ENCODE results near the gene CCDC93. TPM values are rescaled to one million over a fixed set of nuclear protein-coding genes. Genes with fewer than 3 reads are reported as not detected.

Gene CCDC93
- total and polyA plus RNA-seq, 10 of the 15 experiments (the other 5 are each of a cell fraction or from before 2014, with no cell fraction given) = 3.6 to 27.2 (median 13.5) TPM

DNA sequence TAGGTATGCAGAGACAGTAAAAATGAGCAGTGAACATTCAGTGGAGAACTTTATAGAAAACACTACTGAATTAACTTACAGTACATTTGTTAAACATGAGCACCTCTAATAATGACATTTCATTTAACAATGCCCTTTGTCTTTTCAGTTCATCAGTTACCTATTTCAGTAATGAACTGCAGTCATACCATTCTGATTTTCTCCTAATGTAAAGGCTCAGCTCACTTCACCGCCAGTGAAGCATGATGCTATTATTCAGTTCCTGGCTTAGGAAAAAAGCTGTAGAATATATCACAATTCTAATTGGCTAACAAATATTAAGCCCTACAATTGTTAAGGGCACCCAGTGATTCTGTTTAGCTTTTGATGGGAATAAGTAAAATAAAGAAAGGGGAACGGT, 37.1 kb upstream of the CCDC93 start (continued):
- TF ChIP-seq, protein P1, sequence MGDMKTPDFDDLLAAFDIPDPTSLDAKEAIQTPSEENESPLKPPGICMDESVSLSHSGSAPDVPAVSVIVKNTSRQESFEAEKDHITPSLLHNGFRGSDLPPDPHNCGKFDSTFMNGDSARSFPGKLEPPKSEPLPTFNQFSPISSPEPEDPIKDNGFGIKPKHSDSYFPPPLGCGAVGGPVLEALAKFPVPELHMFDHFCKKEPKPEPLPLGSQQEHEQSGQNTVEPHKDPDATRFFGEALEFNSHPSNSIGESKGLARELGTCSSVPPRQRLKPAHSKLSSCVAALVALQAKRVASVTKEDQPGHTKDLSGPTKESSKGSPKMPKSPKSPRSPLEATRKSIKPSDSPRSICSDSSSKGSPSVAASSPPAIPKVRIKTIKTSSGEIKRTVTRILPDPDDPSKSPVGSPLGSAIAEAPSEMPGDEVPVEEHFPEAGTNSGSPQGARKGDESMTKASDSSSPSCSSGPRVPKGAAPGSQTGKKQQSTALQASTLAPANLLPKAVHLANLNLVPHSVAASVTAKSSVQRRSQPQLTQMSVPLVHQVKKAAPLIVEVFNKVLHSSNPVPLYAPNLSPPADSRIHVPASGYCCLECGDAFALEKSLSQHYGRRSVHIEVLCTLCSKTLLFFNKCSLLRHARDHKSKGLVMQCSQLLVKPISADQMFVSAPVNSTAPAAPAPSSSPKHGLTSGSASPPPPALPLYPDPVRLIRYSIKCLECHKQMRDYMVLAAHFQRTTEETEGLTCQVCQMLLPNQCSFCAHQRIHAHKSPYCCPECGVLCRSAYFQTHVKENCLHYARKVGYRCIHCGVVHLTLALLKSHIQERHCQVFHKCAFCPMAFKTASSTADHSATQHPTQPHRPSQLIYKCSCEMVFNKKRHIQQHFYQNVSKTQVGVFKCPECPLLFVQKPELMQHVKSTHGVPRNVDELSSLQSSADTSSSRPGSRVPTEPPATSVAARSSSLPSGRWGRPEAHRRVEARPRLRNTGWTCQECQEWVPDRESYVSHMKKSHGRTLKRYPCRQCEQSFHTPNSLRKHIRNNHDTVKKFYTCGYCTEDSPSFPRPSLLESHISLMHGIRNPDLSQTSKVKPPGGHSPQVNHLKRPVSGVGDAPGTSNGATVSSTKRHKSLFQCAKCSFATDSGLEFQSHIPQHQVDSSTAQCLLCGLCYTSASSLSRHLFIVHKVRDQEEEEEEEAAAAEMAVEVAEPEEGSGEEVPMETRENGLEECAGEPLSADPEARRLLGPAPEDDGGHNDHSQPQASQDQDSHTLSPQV (IDR thresholded peaks at IDR 0.05) = no peak

GRCh38 chr2:118050386-118050785, 36.5 kb upstream of the CCDC93 start:
- TF ChIP-seq BMI1 (IDR thresholded peaks at IDR 0.05; ENCODE audit: borderline replicate concordance) (no peak), GABPA (IDR thresholded peaks at IDR 0.05; ENCODE audit: low read depth) (no peak), MXI1 (IDR thresholded peaks at IDR 0.05; ENCODE audit: low read depth, low read length) (no peak), STAT1 (conservative IDR thresholded peaks at IDR 0.05) (no peak), JUNB (IDR thresholded peaks at IDR 0.05) (no peak), EGR1 (IDR thresholded peaks at IDR 0.05; ENCODE audit: borderline replicate concordance in 1 of 2, low read depth in 2 of 2, low read length in 2 of 2) (no peak), RCOR1 (conservative IDR thresholded peaks at IDR 0.05; ENCODE audit: low read depth, low read length) (no peak)
- TF ChIP-seq, protein P2, sequence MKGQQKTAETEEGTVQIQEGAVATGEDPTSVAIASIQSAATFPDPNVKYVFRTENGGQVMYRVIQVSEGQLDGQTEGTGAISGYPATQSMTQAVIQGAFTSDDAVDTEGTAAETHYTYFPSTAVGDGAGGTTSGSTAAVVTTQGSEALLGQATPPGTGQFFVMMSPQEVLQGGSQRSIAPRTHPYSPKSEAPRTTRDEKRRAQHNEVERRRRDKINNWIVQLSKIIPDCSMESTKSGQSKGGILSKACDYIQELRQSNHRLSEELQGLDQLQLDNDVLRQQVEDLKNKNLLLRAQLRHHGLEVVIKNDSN (IDR thresholded peaks at IDR 0.05; ENCODE audit: borderline replicate concordance, extremely low read length, insufficient read depth, low read depth, low read length) = no peak
- intact Hi-C loops (cut with micrococcal nuclease; ENCODE audit: unreplicated experiment) (no loop called here), in situ Hi-C loops (cut with MboI) (no loop called here)
- no peaks in the 10 kb centered on the region for H4K20me1 ChIP-seq (ENCODE audit: control insufficient read depth, insufficient read depth)
- no peak for FAIRE-seq
- ATAC-seq = no peak
- peaks cover 16% of the 10 kb centered on the region for H3K4me1 ChIP-seq (ENCODE audit: control insufficient read depth, insufficient read depth, low read length)
- no peak overlapping the region for H3K4me3 ChIP-seq
- WGBS (ENCODE audit: insufficient coverage, insufficient replicate concordance, low lambda C conversion rate, missing lambda C conversion rate) = 80% methylated on average over 3 of the region's 3 CpGs
- RAD21 ChIA-PET (ENCODE audit: unreplicated experiment) = interaction anchor here (8.6 kb wide), 1 partner anchor 12 kb away, joined by 266 read pairs; no protein-coding TSS in a partner anchor
- H3K4me2 ChIP-seq (ENCODE audit: control insufficient read depth, insufficient read depth) = no peak overlapping the region
- H3K27ac ChIP-seq (ENCODE audit: control insufficient read depth, insufficient read depth) = no peak overlapping the region
- no peak for DNase-seq (ENCODE audit: low read depth, low spot score)
- H3K79me2 ChIP-seq (ENCODE audit: control insufficient read depth, insufficient read depth, low read length) = no peaks in the 10 kb centered on the region
- no peak overlapping the region for H3K9ac ChIP-seq (ENCODE audit: control insufficient read depth, insufficient read depth, low read length)
- CTCF ChIA-PET = interaction anchor here (1.3 to 13.2 kb wide), 2 partner anchors 14 to 158 kb away, joined by 4 to 626 read pairs; no protein-coding TSS in a partner anchor
- no peak overlapping the region for H2AFZ ChIP-seq (ENCODE audit: control insufficient read depth, low read depth, low read length)
- H3K27me3 ChIP-seq (replicated peaks in 1 of 2; ENCODE audit: control insufficient read depth in 2 of 2, insufficient read depth in 2 of 2, low read length in 1 of 2) = no peaks in the 10 kb centered on the region
- no TSS peak for BruUV-seq (replicated peaks)
- SMC1A ChIA-PET (ENCODE audit: uncharacterized antibody, unreplicated experiment) = interaction anchor here (1.2 to 7.9 kb wide), 4 partner anchors 10 to 1303 kb away, joined by 3 to 358 read pairs (median 5); no protein-coding TSS in a partner anchor
- POLR2A ChIA-PET = no interaction called here
- no peaks in the 10 kb centered on the region for H3K36me3 ChIP-seq (ENCODE audit: control insufficient read depth in 2 of 2, insufficient read depth in 2 of 2, low read length in 1 of 2)
- no peaks in the 10 kb centered on the region for H3K9me3 ChIP-seq (replicated peaks; ENCODE audit: control insufficient read depth, insufficient read depth, low read length)

Measured in GM12878 (cell line).